Chondrocyte (in vitro differentiated cells): ENCODE data around the gene RBBP8NL. TPM values are rescaled to one million over a fixed set of nuclear protein-coding genes. Genes with fewer than 3 reads are reported as not detected.

Experiments
- DNase-seq: peaks from one replicate; pipeline ENCODE4 v3.0.0; 2021; ENCODE audit warnings: mixed read lengths, low spot score
- H3K27ac Mint-ChIP-seq: one replicate; pipeline ENCODE4 v1.8.0; 2021; ENCODE audit warnings: mild to moderate bottlenecking, moderate library complexity, mixed read lengths; ENCODE audit not compliant: unreplicated experiment
- H3K27me3 Mint-ChIP-seq: 2 replicates; pipeline ENCODE4 v1.8.0; 2021; ENCODE audit warnings: low read depth, mixed read lengths
- H3K36me3 Mint-ChIP-seq: 2 replicates; pipeline ENCODE4 v1.8.0; 2021; ENCODE audit warnings: low read depth, mixed read lengths
- H3K4me1 Mint-ChIP-seq: 2 replicates; pipeline ENCODE4 v1.8.0; 2021; ENCODE audit warnings: low read depth, mild to moderate bottlenecking, mixed read lengths
- H3K4me3 Mint-ChIP-seq: one replicate; pipeline ENCODE4 v1.8.0; 2021; ENCODE audit warnings: mild to moderate bottlenecking, moderate library complexity, mixed read lengths; ENCODE audit not compliant: unreplicated experiment
- H3K9me3 Mint-ChIP-seq: 2 replicates; pipeline ENCODE4 v1.8.0; 2021; ENCODE audit warnings: low read depth, mixed read lengths
- total RNA-seq: library from RNA; stranded (reverse); gene quantifications from 3 replicates; pipeline ENCODE4 v1.2.1, GENCODE V29; 2021
- TF ChIP-seq, protein P1 (sequence below): fragments of 200-600 bp; sonication (generic); IDR thresholded peaks from 2 replicates; pipeline ENCODE4 v1.5.0; 2021; ENCODE audit warnings: antibody characterized with exemption, mild to moderate bottlenecking, moderate library complexity

The RBBP8NL gene
- total RNA-seq, 1 donor from 2014 or later, result not detected

DNA sequence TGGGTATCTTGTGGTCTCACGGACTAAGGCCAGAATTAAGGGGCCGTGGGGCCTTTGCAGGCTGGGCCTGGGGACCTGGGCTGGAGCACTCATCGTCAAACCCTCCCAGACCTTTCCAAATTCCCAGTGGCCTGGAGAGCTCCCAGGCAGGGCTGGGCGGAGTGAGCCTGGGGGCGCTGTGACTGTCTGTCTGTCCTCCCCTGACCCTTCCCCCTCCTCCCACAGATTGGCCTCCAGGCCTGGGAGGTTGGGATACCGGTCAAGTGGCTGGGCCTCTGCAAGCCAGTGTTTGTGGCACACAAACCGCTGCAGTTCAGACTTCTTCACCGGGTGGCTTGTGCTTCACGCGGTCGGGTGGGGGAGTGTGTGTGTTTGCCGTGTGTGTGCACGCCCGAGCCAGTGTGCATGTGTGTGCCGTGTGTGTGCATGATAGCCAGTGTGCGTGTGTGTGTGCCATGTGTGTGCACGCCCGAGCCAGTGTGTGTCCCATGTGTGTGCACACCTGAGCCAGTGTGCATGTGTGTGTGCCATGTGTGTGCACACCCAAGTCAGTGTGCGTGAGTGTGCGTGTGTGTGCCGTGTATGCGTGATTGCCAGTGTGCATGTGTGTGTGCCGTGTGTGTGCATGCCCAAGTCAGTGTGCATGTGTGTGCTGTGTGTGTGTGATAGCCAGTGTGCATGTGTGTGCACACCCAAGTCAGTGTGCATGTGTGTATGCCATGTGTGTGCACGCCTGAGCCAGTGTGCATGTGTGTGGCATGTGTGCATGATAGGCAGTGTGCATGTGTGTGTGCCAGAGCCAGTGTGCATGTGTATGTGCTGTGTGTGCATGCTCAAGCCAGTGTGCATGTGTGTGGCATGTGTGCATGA lies 6.3 kb downstream of the RBBP8NL start:
- H3K9me3 Mint-ChIP-seq, result no peaks in the 10 kb centered on the region
- no peak overlapping the region for H3K27ac Mint-ChIP-seq
- no peaks in the 10 kb centered on the region for H3K36me3 Mint-ChIP-seq
- DNase-seq, result no peak
- TF ChIP-seq, protein P1, sequence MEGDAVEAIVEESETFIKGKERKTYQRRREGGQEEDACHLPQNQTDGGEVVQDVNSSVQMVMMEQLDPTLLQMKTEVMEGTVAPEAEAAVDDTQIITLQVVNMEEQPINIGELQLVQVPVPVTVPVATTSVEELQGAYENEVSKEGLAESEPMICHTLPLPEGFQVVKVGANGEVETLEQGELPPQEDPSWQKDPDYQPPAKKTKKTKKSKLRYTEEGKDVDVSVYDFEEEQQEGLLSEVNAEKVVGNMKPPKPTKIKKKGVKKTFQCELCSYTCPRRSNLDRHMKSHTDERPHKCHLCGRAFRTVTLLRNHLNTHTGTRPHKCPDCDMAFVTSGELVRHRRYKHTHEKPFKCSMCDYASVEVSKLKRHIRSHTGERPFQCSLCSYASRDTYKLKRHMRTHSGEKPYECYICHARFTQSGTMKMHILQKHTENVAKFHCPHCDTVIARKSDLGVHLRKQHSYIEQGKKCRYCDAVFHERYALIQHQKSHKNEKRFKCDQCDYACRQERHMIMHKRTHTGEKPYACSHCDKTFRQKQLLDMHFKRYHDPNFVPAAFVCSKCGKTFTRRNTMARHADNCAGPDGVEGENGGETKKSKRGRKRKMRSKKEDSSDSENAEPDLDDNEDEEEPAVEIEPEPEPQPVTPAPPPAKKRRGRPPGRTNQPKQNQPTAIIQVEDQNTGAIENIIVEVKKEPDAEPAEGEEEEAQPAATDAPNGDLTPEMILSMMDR, result no peak
- peaks cover 4% of the 10 kb centered on the region for H3K27me3 Mint-ChIP-seq
- no peak overlapping the region for H3K4me3 Mint-ChIP-seq
- H3K4me1 Mint-ChIP-seq, result no peaks in the 10 kb centered on the region

DNA sequence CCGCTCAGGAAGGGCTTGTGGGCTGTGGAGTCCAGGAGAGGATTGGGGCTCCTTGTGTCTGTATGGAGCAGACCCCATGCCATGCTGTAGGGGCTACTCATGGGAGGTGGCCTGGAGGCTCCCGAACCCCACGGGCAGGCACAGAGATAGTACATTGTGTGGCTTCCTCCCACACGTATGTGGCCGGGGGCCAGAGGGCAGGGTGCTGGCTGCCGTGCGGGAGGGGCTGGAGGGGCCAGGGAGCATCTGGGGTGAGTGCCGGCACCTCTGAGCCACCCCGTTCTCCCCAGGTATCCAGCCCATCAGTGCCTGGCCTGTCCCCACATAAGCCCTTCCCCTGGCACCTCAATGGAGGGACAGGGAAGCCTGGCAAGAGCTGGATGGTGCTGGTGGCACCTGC lies 7.6 kb downstream of the RBBP8NL start:
- no peak overlapping the region for H3K27ac Mint-ChIP-seq
- DNase-seq, result no peak
- H3K4me3 Mint-ChIP-seq, result no peak overlapping the region
- TF ChIP-seq, protein P1, result no peak
- H3K36me3 Mint-ChIP-seq, result no peaks in the 10 kb centered on the region
- no peaks in the 10 kb centered on the region for H3K4me1 Mint-ChIP-seq
- no peaks in the 10 kb centered on the region for H3K9me3 Mint-ChIP-seq
- H3K27me3 Mint-ChIP-seq, result peaks cover 4% of the 10 kb centered on the region

DNA sequence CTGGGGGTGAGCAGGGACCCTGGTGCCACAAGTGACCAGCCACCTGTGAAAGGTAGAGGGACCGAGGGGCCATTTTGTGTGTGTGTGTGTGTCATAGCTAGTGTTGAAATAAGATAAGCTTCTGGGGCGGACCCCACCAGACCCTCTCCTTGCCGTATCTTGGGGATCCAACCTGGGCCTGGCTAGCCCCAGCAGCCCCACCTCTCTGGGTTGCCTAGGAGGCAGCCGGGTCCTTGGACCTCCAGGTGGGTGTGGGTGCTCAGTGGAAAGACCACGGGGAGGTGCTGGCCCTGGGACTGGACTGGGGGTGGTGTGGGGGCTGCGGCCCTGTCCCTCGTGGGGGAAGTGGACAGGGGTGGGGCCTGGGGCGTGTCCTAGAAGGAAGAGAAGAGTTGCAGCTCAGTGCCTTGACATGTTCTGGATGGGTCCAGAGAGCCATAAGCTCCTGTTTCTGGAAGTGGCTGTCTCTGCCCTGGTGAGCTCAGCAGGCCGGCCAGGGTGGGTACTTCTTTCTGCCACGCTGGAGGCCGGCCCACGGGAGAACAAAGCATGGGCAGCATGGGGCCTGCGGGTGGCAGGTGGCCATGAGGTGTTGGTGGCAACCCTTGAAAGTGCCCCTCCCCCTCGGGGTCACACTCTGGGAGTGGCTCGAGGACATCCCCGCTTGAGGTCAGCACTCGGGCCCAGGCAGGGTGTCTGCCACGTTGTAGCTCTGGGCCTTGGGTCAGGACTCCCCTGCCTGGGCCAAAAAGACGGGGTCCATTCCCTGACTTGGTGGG lies 8.4 kb downstream of the RBBP8NL start:
- DNase-seq, result no peak
- no peaks in the 10 kb centered on the region for H3K36me3 Mint-ChIP-seq
- H3K4me1 Mint-ChIP-seq, result no peaks in the 10 kb centered on the region
- TF ChIP-seq, protein P1, result no peak
- H3K4me3 Mint-ChIP-seq, result no peak overlapping the region
- H3K27me3 Mint-ChIP-seq, result peaks cover 4% of the 10 kb centered on the region
- no peak overlapping the region for H3K27ac Mint-ChIP-seq
- H3K9me3 Mint-ChIP-seq, result no peaks in the 10 kb centered on the region

DNA sequence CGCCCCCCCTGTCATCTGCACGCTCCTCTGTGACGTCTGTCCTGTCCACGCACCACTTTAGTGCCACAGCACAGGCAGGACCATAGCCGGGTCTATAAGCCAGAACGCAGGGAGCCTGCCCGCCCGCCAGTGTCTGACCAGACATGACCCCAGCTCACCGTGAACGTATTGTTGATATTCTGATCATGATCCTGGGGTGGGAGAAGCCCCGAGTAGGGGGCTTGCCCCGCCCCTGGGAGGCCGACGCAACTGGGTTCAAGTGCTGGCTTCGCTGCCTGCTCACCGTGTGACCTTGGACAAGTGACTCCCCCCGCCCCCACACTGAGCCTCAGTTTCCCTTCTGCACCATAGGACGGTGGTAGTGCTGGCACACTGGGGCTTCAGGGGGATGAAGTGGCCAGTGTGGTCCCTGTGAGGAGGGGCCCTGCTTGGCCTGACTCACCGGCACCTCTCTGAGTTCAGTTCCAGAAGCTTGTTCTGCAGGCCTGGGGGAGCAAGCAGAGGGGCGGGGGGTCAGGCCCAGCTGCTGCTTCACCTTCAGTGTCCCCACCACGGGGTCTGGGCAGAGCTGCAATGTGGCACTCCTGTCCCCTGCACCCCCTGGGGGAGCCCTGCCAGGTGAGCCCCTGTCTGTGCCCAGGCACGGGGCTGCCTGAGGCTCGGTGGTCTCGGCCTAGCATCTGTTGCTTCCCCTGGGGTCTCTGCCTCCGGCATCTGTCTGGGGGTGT lies 9.2 kb downstream of the RBBP8NL start:
- Mint-ChIP-seq H3K4me1 (no peaks in the 10 kb centered on the region), H3K27me3 (peaks cover 4% of the 10 kb centered on the region), H3K4me3 (no peak overlapping the region), H3K27ac (no peak overlapping the region), H3K9me3 (no peaks in the 10 kb centered on the region), H3K36me3 (no peaks in the 10 kb centered on the region)
- TF ChIP-seq, protein P1, result no peak
- DNase-seq, result no peak
